Muscle layer of duodenum (tissue), 2 donors: Measurements from ENCODE around the gene SLC5A10.

Experiments
- H3K27ac ChIP-seq: one replicate; pipeline ENCODE4 v1.7.0; 2013; ENCODE audit warnings: mild to moderate bottlenecking, low read length
- H3K27me3 ChIP-seq: one replicate; pipeline ENCODE4 v1.7.0; 2013; ENCODE audit warnings: low read depth, mild to moderate bottlenecking, control low read depth, low read length
- H3K36me3 ChIP-seq, 2 donors: one replicate each; pipeline ENCODE4 v1.7.0; 2013; ENCODE audit warnings: low read length in 2 of 2, control low read depth in 1 of 2, mild to moderate bottlenecking in 1 of 2; ENCODE audit not compliant: insufficient read depth in 2 of 2, control insufficient read depth in 1 of 2
- H3K4me1 ChIP-seq, 2 donors: one replicate each; pipeline ENCODE4 v1.7.0; 2013; ENCODE audit warnings: low read length in 2 of 2, mild to moderate bottlenecking in 2 of 2, control low read depth in 1 of 2, moderate library complexity in 1 of 2; ENCODE audit not compliant: insufficient read depth in 2 of 2, control insufficient read depth in 1 of 2
- H3K4me3 ChIP-seq, 2 donors: one replicate each; pipeline ENCODE4 v1.7.0; 2013; ENCODE audit warnings: low read length in 2 of 2, low read depth in 1 of 2, mild to moderate bottlenecking in 1 of 2
- H3K9me3 ChIP-seq, 2 donors: one replicate each; pipeline ENCODE4 v1.7.0; 2013; ENCODE audit warnings: low read length in 2 of 2, control low read depth in 1 of 2, mild to moderate bottlenecking in 1 of 2; ENCODE audit not compliant: control insufficient read depth in 1 of 2
- donor health status: healthy.

The SLC5A10 gene

GRCh38 chr17:18967916-18968315, 16.0 kb downstream of the SLC5A10 start:
- Histone ChIP-seq H3K4me3 (no peak overlapping the region), H3K9me3 (no peaks in the 10 kb centered on the region), H3K4me1 (peaks cover 2 to 4% of the 10 kb centered on the region in 2 donors), H3K36me3 (peaks cover 0 to 7% of the 10 kb centered on the region in 2 donors), H3K27ac (no peak overlapping the region), H3K27me3 (no peaks in the 10 kb centered on the region)

DNA sequence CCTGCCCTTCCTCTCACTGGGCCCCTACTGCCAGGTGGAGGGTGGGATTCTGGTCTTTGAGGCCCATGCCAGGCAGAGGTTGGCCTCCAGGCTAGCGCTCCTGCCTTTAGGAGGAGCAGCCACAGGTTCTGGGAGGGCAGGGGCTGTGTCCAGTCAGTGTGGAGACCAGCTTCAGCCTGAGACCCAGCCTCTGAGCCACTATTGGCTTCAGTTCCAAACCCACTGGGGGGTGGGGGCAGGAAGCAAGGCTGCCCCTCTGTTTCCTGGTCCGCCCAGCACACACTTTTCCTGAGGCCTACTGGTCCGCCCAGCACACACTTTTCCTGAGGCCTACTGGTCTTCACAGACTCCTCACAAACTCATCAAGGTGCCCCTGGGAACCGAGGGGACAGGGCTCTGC, 16.4 kb downstream of the SLC5A10 start:
- no peaks in the 10 kb centered on the region for H3K9me3 ChIP-seq
- H3K27ac ChIP-seq: no peak overlapping the region
- H3K27me3 ChIP-seq: no peaks in the 10 kb centered on the region
- no peak overlapping the region for H3K4me3 ChIP-seq
- H3K36me3 ChIP-seq: peaks cover 0 to 7% of the 10 kb centered on the region in 2 donors
- peaks cover 2 to 4% of the 10 kb centered on the region in 2 donors for H3K4me1 ChIP-seq

GRCh38 chr17:18968945-18969887, 17.3 kb downstream of the SLC5A10 start:
- H3K9me3 ChIP-seq: no peaks in the 10 kb centered on the region
- H3K27ac ChIP-seq: no peak overlapping the region

DNA sequence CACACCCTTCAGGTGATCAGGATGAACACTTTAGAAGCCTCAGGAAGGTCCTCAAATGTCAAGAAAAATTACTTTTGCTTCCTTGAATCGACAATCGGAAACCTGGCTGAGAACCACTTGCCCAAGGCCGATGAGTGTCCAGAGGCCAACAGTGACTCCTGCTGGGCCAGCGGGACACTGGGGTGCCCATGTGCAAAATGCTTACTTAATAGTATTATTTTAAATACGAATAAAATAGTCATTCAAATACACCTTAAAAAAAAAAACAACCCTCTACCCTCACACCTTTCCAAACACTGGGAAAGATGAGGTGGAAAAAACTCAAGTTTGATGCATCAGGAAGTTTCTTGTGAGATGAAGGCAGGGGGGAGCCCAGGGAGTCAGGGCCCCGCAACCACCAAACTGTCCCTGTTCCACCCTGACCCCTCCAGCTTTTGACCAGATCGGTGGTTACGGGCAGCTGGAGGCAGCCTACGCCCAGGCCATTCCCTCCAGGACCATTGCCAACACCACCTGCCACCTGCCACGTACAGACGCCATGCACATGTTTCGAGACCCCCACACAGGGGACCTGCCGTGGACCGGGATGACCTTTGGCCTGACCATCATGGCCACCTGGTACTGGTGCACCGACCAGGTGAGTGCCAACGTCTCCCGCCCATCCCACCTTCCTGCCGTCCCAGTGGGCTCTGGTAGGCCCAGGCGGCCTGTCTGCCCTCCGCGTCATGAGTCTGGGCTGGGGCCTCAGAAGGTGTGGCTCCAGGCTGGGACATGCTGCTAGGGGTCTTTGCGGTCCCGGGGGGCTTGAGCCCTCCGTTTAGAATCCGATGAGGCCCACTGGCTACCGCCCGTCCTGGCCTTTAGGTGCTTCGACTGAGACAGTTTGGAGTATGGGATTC, 18.9 kb downstream of the SLC5A10 start:
- peaks cover 2 to 4% of the 10 kb centered on the region in 2 donors for H3K4me1 ChIP-seq
- H3K27me3 ChIP-seq: no peaks in the 10 kb centered on the region
- H3K27ac ChIP-seq: no peak overlapping the region
- H3K4me3 ChIP-seq: no peak overlapping the region
- H3K9me3 ChIP-seq: no peaks in the 10 kb centered on the region
- H3K36me3 ChIP-seq: peaks cover 0 to 7% of the 10 kb centered on the region in 2 donors

More at GRCh38 chr17:18968945-18969887, 17.3 kb downstream of the SLC5A10 start:
- Histone ChIP-seq H3K36me3 (peaks cover 0 to 7% of the 10 kb centered on the region in 2 donors), H3K4me3 (no peak overlapping the region), H3K27me3 (no peaks in the 10 kb centered on the region), H3K4me1 (peaks cover 2 to 4% of the 10 kb centered on the region in 2 donors)

DNA sequence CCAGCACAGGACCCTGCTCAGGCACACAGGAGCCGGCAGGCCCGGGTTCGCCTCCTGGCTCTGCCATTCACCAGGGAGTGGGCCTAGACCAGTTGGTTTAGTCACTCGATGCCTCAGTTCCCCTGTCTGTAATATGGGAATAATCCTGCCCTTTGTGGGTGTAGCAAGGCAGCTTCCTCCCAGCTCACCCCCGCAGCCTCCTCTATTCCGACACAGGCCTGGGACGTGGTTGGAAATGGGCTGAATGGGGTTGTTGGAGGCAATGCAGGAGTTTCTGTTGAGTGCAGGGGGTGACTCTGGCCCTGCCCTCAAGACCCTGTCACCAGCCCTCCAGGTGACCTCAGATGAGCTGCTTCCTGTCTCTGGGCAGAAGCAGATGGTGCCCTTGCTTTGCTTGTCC, 19.8 kb downstream of the SLC5A10 start:
- Histone ChIP-seq H3K4me3 (no peak overlapping the region), H3K9me3 (no peaks in the 10 kb centered on the region), H3K27ac (no peak overlapping the region), H3K4me1 (peaks cover 2 to 4% of the 10 kb centered on the region in 2 donors), H3K27me3 (no peaks in the 10 kb centered on the region), H3K36me3 (peaks cover 0 to 7% of the 10 kb centered on the region in 2 donors)

GRCh38 chr17:18974407-18975149, 22.6 kb downstream of the SLC5A10 start:
- peaks cover 0 to 19% of the 10 kb centered on the region in 2 donors for H3K36me3 ChIP-seq
- H3K27ac ChIP-seq: no peak overlapping the region
- H3K4me1 ChIP-seq: no peaks in the 10 kb centered on the region
- H3K27me3 ChIP-seq: no peaks in the 10 kb centered on the region
- no peaks in the 10 kb centered on the region for H3K9me3 ChIP-seq
- H3K4me3 ChIP-seq: no peak overlapping the region

DNA sequence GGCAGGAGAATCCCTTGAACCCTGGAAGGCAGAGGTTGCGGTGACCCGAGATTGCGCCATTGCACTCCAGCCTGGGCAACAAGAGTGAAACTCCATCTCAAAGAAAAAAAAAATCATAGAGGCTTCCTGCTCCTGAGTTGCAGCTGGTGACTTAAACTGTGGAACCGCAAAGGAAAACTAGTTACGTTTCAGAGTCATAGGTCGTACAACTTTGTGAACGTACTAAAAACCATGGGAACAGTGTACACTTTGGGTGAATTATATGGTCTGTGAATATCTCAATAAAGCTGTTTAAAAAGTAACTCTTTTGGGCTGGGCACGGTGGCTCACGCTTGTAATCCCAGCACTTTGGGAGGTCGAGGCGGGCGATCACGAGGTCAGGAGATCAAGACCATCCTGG, 23.6 kb downstream of the SLC5A10 start:
- H3K27ac ChIP-seq: no peak overlapping the region
- no peak overlapping the region for H3K4me3 ChIP-seq
- H3K9me3 ChIP-seq: no peaks in the 10 kb centered on the region
- peaks cover 0 to 19% of the 10 kb centered on the region in 2 donors for H3K36me3 ChIP-seq
- no peaks in the 10 kb centered on the region for H3K4me1 ChIP-seq
- no peaks in the 10 kb centered on the region for H3K27me3 ChIP-seq

DNA sequence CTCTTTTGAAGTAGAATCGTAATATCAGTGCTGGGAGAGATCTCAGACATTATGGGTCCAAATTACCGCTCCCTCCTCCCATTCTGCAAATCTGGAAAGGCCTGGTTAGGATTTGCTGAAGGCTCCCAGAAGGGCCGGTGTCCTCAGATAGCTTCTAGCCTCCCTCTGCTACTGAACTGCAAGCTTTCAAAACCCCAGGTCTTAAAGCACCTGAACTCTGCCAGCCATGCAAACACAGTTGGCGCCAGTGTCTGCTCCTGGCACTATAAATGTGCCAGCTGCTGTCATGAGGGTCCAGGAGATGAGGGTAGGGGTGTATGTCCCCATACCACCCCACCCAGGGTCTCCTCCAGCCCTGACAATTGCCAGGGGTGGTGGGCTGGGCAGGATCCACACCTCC, 24.2 kb downstream of the SLC5A10 start:
- Histone ChIP-seq H3K9me3 (no peaks in the 10 kb centered on the region), H3K36me3 (peaks cover 0 to 14% of the 10 kb centered on the region in 2 donors), H3K4me1 (no peaks in the 10 kb centered on the region), H3K4me3 (no peak overlapping the region), H3K27me3 (no peaks in the 10 kb centered on the region), H3K27ac (no peak overlapping the region)

DNA sequence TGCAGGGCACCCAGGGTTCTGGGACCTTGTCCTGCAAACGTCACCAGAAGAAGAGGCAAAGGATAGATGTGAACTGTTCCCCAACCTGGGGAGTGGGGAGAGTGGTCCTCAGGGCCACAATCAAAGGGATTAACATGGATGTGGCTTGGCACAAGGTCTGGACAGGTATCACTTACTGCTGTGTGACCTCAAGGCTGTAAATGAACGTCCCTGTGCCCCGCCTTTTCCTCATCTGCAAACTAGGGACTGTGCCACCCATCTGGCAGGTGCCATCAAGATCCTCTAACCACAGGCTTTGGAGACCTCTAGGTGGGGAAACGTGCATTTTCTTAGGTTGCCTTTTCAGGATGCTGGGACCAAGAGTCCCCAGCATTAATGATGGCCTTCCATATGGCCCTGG, 25.1 kb downstream of the SLC5A10 start:
- H3K27ac ChIP-seq: no peak overlapping the region
- H3K4me1 ChIP-seq: no peaks in the 10 kb centered on the region
- no peak overlapping the region for H3K4me3 ChIP-seq
- no peaks in the 10 kb centered on the region for H3K9me3 ChIP-seq
- peaks cover 0 to 11% of the 10 kb centered on the region in 2 donors for H3K36me3 ChIP-seq
- no peaks in the 10 kb centered on the region for H3K27me3 ChIP-seq

DNA sequence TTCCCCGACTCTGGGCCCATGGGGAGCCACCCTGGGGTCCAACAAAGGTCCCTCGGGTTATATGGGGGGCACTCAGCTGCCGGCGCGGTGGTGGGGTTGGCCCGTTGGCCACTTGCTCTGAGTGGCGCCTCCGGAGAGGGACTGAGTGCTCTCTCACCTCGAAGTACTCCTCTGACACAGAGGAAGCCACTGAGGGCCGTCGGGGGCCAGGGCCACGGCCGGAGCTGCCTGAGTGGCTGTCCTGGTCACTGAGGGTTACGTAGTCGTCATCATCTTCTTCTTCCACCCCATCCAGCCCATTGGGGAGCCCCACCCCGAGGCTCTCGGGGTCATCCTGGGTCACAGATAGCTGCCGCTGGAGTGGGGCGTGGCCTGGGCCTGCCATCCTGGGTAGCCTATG, 25.7 kb downstream of the SLC5A10 start:
- no peaks in the 10 kb centered on the region for H3K27me3 ChIP-seq
- H3K36me3 ChIP-seq: peaks cover 0 to 11% of the 10 kb centered on the region in 2 donors
- H3K4me1 ChIP-seq: no peaks in the 10 kb centered on the region

More for the DNA sequence above, 25.7 kb downstream of the SLC5A10 start:
- H3K27ac ChIP-seq: no peak overlapping the region
- H3K4me3 ChIP-seq: no peak overlapping the region
- no peaks in the 10 kb centered on the region for H3K9me3 ChIP-seq
